Sigmoid colon (tissue), 4 donors: ENCODE results near the gene BBS1.

ENCODE experiments used
- EP300 ChIP-seq, 4 donors: sonication (generic); formaldehyde crosslinking; IDR thresholded peaks; one replicate each; pipeline ENCODE4 v1.6.1; 2017; ENCODE audit warnings: antibody characterized with exemption in 4 of 4
- POLR2A ChIP-seq, 2 donors: fragments of 450-650 bp; IDR thresholded peaks; one replicate each; pipeline ENCODE4 v1.6.1; 2016; ENCODE audit warnings: antibody characterized with exemption in 2 of 2, mild to moderate bottlenecking in 2 of 2, moderate library complexity in 2 of 2
- POLR2AphosphoS5 ChIP-seq, 4 donors: sonication (generic); formaldehyde crosslinking; IDR thresholded peaks; one replicate each; pipeline ENCODE4 v1.6.1; 2017; ENCODE audit warnings: antibody characterized with exemption in 4 of 4
- TF ChIP-seq, protein P1 (sequence below), 4 experiments: fragments of 450-650 bp in 3 of 4; fragments of 200-600 bp in 1 of 4; IDR thresholded peaks; one replicate each; pipeline ENCODE4 v1.5.1; 2016 to 2019; ENCODE audit warnings: antibody characterized with exemption in 4 of 4, mild to moderate bottlenecking in 3 of 4, moderate library complexity in 2 of 4

DNA sequence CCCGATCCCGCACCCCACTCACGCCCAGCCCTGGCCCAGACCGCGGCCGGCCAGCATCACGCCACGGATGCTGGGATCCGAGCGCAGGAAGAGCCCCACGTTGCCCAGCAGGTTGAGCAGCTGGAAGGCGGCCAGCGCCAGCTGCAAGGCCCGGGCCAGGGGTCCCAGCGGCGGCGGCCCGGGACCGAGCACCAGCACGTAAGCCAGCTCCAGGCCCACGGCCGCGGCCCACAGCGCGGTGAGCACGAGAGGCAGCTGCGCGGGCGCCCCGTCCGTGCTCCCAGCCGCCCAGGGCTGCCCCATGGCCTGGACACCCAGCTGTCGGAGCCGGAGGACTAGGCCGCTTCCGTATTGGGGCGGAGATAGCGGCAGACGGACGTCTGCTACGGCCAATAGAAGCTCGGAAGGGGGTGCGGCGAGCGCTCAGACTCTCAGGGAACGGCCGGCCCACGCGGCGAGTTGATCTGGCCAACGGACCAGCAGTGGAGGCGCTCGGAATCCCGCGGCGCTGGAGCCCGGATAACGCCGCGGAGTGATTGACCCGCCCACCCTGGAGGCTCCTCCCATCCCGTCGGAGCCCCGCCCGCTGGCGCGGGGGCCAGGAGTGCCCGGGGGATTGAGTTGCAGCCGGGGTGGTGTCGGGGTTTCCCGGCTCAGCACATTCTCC lies 35.4 kb downstream of the BBS1 start, which contains the start of gene ZDHHC24:
- TF ChIP-seq, protein P1, sequence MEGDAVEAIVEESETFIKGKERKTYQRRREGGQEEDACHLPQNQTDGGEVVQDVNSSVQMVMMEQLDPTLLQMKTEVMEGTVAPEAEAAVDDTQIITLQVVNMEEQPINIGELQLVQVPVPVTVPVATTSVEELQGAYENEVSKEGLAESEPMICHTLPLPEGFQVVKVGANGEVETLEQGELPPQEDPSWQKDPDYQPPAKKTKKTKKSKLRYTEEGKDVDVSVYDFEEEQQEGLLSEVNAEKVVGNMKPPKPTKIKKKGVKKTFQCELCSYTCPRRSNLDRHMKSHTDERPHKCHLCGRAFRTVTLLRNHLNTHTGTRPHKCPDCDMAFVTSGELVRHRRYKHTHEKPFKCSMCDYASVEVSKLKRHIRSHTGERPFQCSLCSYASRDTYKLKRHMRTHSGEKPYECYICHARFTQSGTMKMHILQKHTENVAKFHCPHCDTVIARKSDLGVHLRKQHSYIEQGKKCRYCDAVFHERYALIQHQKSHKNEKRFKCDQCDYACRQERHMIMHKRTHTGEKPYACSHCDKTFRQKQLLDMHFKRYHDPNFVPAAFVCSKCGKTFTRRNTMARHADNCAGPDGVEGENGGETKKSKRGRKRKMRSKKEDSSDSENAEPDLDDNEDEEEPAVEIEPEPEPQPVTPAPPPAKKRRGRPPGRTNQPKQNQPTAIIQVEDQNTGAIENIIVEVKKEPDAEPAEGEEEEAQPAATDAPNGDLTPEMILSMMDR (IDR thresholded peaks at IDR 0.05) = no peak
- no peak for TF ChIP-seq POLR2A (IDR thresholded peaks at IDR 0.05)
- TF ChIP-seq EP300 (IDR thresholded peaks at IDR 0.05) = no peak
- peak; percentile 47 to 72 (median 70) for TF ChIP-seq POLR2AphosphoS5 (IDR thresholded peaks at IDR 0.05)
